HG03045 (cell line): ENCODE measurements around the gene SCGB1D1.

Source experiments
- ATAC-seq: cut with Tn5 transposase; IDR thresholded peaks from one replicate; pipeline ENCODE4 v1.9.1; 2021; ENCODE audit warnings: mild to moderate bottlenecking, moderate library complexity; ENCODE audit not compliant: unreplicated experiment

Gene SCGB1D1

GRCh38 chr11:62190011-62190410 lies at the start of gene SCGB1D1:
Gene SCGB1D1 (plus strand): TSS chr11:62190216. CDS start chr11:62190285, 69 bp downstream.
- ATAC-seq: no peak

GRCh38 chr11:62140304-62141110 lies 49.5 kb upstream of the SCGB1D1 start:
- ATAC-seq: no peak

GRCh38 chr11:62141111-62142042 lies 48.6 kb upstream of the SCGB1D1 start:
- ATAC-seq: no peak

- no peak for ATAC-seq
Measured at GRCh38 chr11:62142043-62142375, 48.0 kb upstream of the SCGB1D1 start.

- no peak for ATAC-seq
Measured at GRCh38 chr11:62142921-62143320, 47.1 kb upstream of the SCGB1D1 start.

- no peak for ATAC-seq
Measured at GRCh38 chr11:62143727-62144126, 46.3 kb upstream of the SCGB1D1 start.

GRCh38 chr11:62144641-62145255 lies 45.3 kb upstream of the SCGB1D1 start:
- ATAC-seq: no peak

- no peak for ATAC-seq
Measured at GRCh38 chr11:62145261-62145871, 44.6 kb upstream of the SCGB1D1 start.

- ATAC-seq: no peak
Measured at GRCh38 chr11:62146476-62147200, 43.4 kb upstream of the SCGB1D1 start.

- no peak for ATAC-seq
Measured at GRCh38 chr11:62147545-62147944, 42.5 kb upstream of the SCGB1D1 start.

GRCh38 chr11:62148271-62148980 lies 41.6 kb upstream of the SCGB1D1 start:
- ATAC-seq: no peak

GRCh38 chr11:62149986-62150886 lies 39.8 kb upstream of the SCGB1D1 start:
- ATAC-seq: no peak

- no peak for ATAC-seq
Measured at GRCh38 chr11:62150887-62151736, 38.9 kb upstream of the SCGB1D1 start.

- no peak for ATAC-seq
Measured at GRCh38 chr11:62151737-62152102, 38.3 kb upstream of the SCGB1D1 start.

GRCh38 chr11:62152245-62153086 lies 37.5 kb upstream of the SCGB1D1 start:
- ATAC-seq: no peak

- ATAC-seq: no peak
Measured at GRCh38 chr11:62153087-62153395, 37.0 kb upstream of the SCGB1D1 start.

- ATAC-seq: no peak
Measured at GRCh38 chr11:62153617-62154016, 36.4 kb upstream of the SCGB1D1 start.
